Measurements from ENCODE around the gene NMNAT2. TPM values are rescaled to one million over a fixed set of nuclear protein-coding genes. Genes with fewer than 3 reads are reported as not detected.
A peak's percentile ranks its signal among the peaks of the same experiment; 100 is the strongest.

The NMNAT2 gene
- total RNA-seq, 1 donor from 2014 or later = 0.50 TPM

- Histone ChIP-seq H3K4me2 (ENCODE audit: low read length) (peak overlapping the region; percentile 16), H4K20me1 (ENCODE audit: insufficient read depth, low read length) (no peaks in the 10 kb centered on the region), H3K79me2 (ENCODE audit: insufficient read depth, low read length) (no peaks in the 10 kb centered on the region), H3K4me1 (ENCODE audit: insufficient read depth, low read length) (peaks cover 21% of the 10 kb centered on the region), H3K4me3 (ENCODE audit: insufficient read depth, low read depth, low read length) (no peak overlapping the region), H3K9me3 (ENCODE audit: insufficient read depth, low read depth, low read length) (no peaks in the 10 kb centered on the region), H3K27ac (ENCODE audit: low read depth, low read length) (no peak overlapping the region), H3K27me3 (ENCODE audit: insufficient read depth, low read length) (no peaks in the 10 kb centered on the region), H2AFZ (ENCODE audit: low read depth, low read length) (no peak overlapping the region), H3K9ac (ENCODE audit: low read length) (no peak overlapping the region), H3K36me3 (ENCODE audit: insufficient read depth, low read length) (no peaks in the 10 kb centered on the region)
- no peak for FAIRE-seq
- no peak for TF ChIP-seq CTCF (IDR thresholded peaks at IDR 0.05; ENCODE audit: insufficient read depth, low read depth, low read length)
- TF ChIP-seq EZH2 (IDR thresholded peaks at IDR 0.05; ENCODE audit: insufficient read depth, low read length) = no peak
- Mint-ChIP-seq H3K4me3 (ENCODE audit: unreplicated experiment) (no peak overlapping the region), H3K9me3 (ENCODE audit: unreplicated experiment) (no peaks in the 10 kb centered on the region), H3K27me3 (ENCODE audit: low read depth, unreplicated experiment) (no peaks in the 10 kb centered on the region), H3K36me3 (ENCODE audit: low read depth, unreplicated experiment) (peaks cover 2% of the 10 kb centered on the region), H3K27ac (ENCODE audit: unreplicated experiment) (no peak overlapping the region), H3K4me1 (ENCODE audit: low read depth, unreplicated experiment) (peaks cover 37% of the 10 kb centered on the region)
- peak; percentile 49 for DNase-seq (ENCODE audit: low read depth)
These were observed 187.8 kb downstream of the NMNAT2 start for GRCh38 chr1:183230413-183230812.

GRCh38 chr1:183228347-183229220 lies 189.6 kb downstream of the NMNAT2 start:
- Histone ChIP-seq H3K4me2 (ENCODE audit: low read length) (no peak overlapping the region), H3K4me3 (ENCODE audit: insufficient read depth, low read depth, low read length) (no peak overlapping the region), H3K27ac (ENCODE audit: low read depth, low read length) (no peak overlapping the region), H3K27me3 (ENCODE audit: insufficient read depth, low read length) (no peaks in the 10 kb centered on the region), H3K9ac (ENCODE audit: low read length) (no peak overlapping the region), H3K36me3 (ENCODE audit: insufficient read depth, low read length) (no peaks in the 10 kb centered on the region), H2AFZ (ENCODE audit: low read depth, low read length) (no peak overlapping the region), H3K4me1 (ENCODE audit: insufficient read depth, low read length) (peaks cover 10% of the 10 kb centered on the region), H3K9me3 (ENCODE audit: insufficient read depth, low read depth, low read length) (no peaks in the 10 kb centered on the region), H4K20me1 (ENCODE audit: insufficient read depth, low read length) (no peaks in the 10 kb centered on the region), H3K79me2 (ENCODE audit: insufficient read depth, low read length) (no peaks in the 10 kb centered on the region)
- Mint-ChIP-seq H3K4me3 (ENCODE audit: unreplicated experiment) (no peak overlapping the region), H3K27ac (ENCODE audit: unreplicated experiment) (peak overlapping the region; percentile 38), H3K9me3 (ENCODE audit: unreplicated experiment) (no peaks in the 10 kb centered on the region), H3K36me3 (ENCODE audit: low read depth, unreplicated experiment) (peaks cover 2% of the 10 kb centered on the region), H3K27me3 (ENCODE audit: low read depth, unreplicated experiment) (no peaks in the 10 kb centered on the region), H3K4me1 (ENCODE audit: low read depth, unreplicated experiment) (peaks cover 23% of the 10 kb centered on the region)
- TF ChIP-seq EZH2 (IDR thresholded peaks at IDR 0.05; ENCODE audit: insufficient read depth, low read length) (no peak), CTCF (IDR thresholded peaks at IDR 0.05; ENCODE audit: insufficient read depth, low read depth, low read length) (no peak)
- DNase-seq (ENCODE audit: low read depth) (no peak), FAIRE-seq (no peak)
